Measurements from ENCODE around the gene FDCSP. TPM values are rescaled to one million over a fixed set of nuclear protein-coding genes. Genes with fewer than 3 reads are reported as not detected.

FDCSP gene
- total RNA-seq (ENCODE audit: low replicate concordance): not detected in 2 replicates

GRCh38 chr4:70225824-70226223 lies at the start of gene FDCSP:
Gene FDCSP, plus strand, starts transcription at chr4:70226124. Its CDS starts 5,071 bp downstream, at chr4:70231195.

GRCh38 chr4:70195425-70195824 lies 30.5 kb upstream of the FDCSP start, which contains the start of gene ODAM:
Gene ODAM, plus strand, starts transcription at chr4:70195725. Its CDS starts 819 bp downstream, at chr4:70196544.

GRCh38 chr4:70242297-70242696 lies 16.4 kb downstream of the FDCSP start, which contains the start of gene CSN3:
Gene CSN3, plus strand, starts transcription at chr4:70242597. Its CDS starts 2,223 bp downstream, at chr4:70244820.

Other genes with a start within 250 kb of the FDCSP start
- gene STATH, start 230.2 kb upstream of the FDCSP start, total RNA-seq (ENCODE audit: low replicate concordance): 0.15 TPM in 1 of 2 replicates, not detected in the other
- gene HTN3, start 197.7 kb upstream of the FDCSP start, total RNA-seq (ENCODE audit: low replicate concordance): not detected in 2 replicates
- gene HTN1, start 175.7 kb upstream of the FDCSP start, total RNA-seq (ENCODE audit: low replicate concordance): not detected in 2 replicates
- gene PRR27, start 71.9 kb upstream of the FDCSP start, total RNA-seq (ENCODE audit: low replicate concordance): not detected in 2 replicates
- not detected in 2 replicates for gene ODAM, start 30.4 kb upstream of the FDCSP start, total RNA-seq (ENCODE audit: low replicate concordance)
- not detected in 2 replicates for gene CSN3, start 16.5 kb downstream of the FDCSP start, total RNA-seq (ENCODE audit: low replicate concordance)
- not detected in 2 replicates for gene CABS1, start 108.9 kb downstream of the FDCSP start, total RNA-seq (ENCODE audit: low replicate concordance)
- gene SMR3A, start 134.6 kb downstream of the FDCSP start, total RNA-seq (ENCODE audit: low replicate concordance): not detected in 2 replicates
- gene SMR3B, start 157.0 kb downstream of the FDCSP start, total RNA-seq (ENCODE audit: low replicate concordance): not detected in 2 replicates
- gene OPRPN, start 171.8 kb downstream of the FDCSP start, total RNA-seq (ENCODE audit: low replicate concordance): not detected in 2 replicates
- gene MUC7, start 246.1 kb downstream of the FDCSP start, total RNA-seq (ENCODE audit: low replicate concordance): not detected in 2 replicates

All from smooth muscle cell of the coronary artery (primary cell).